ENCODE data around the gene TMEM9B. TPM values are rescaled to one million over a fixed set of nuclear protein-coding genes. Genes with fewer than 3 reads are reported as not detected.

Gene TMEM9B
- total and polyA plus RNA-seq, 7 experiments from 2014 or later = 16.2 to 83.0 (median 30.8) TPM

- Histone ChIP-seq H3K9me3 (ENCODE audit: control insufficient read depth in 2 of 3, low read length in 3 of 3) (no peaks in the 10 kb centered on the region), H3K27me3 (ENCODE audit: control insufficient read depth in 2 of 2, insufficient read depth in 2 of 2, low read length in 2 of 2) (no peaks in the 10 kb centered on the region), H3K27ac (ENCODE audit: low read depth, low read length) (peak overlapping the region; percentile 63), H3K4me1 (ENCODE audit: control insufficient read depth in 2 of 2, insufficient read depth in 2 of 2, low read length in 2 of 2) (peaks cover 0 to 4% of the 10 kb centered on the region in 2 donors), H3K4me3 (ENCODE audit: low read length) (no peak overlapping the region), H3K36me3 (ENCODE audit: control insufficient read depth in 2 of 3, insufficient read depth in 3 of 3, low read length in 3 of 3) (peaks cover 0 to 15% (median 0%) of the 10 kb centered on the region in 3 experiments)
- ATAC-seq (no peak), DNase-seq (no peak)
- Mint-ChIP-seq H3K27ac (peak overlapping the region; percentile 64 to 96 (median 92)), H3K4me3 (peak overlapping the region; percentile 67 to 85 (median 81)), H3K4me1 (peaks cover 21 to 37% (median 34%) of the 10 kb centered on the region in 7 donors), H3K27me3 (peaks cover 0 to 7% (median 0%) of the 10 kb centered on the region in 5 donors), H3K9me3 (no peaks in the 10 kb centered on the region), H3K36me3 (peaks cover 0 to 6% (median 4%) of the 10 kb centered on the region in 5 donors)
- POLR2A ChIA-PET = interaction anchor here (0.6 to 1.8 kb wide), 4 partner anchors 44 to 232 kb away, joined by 3 to 7 read pairs (median 4); partner anchors contain the start of genes RPL27A, TMEM9B and TRIM66
- CTCF ChIA-PET = interaction anchor here (1.0 to 4.5 kb wide), 6 partner anchors 36 to 592 kb away, joined by 3 to 31 read pairs (median 6); partner anchors contain the start of gene TMEM9B
- intact Hi-C loops (cut with micrococcal nuclease) = loop anchor here (1.0 to 10.0 kb wide), 12 partner anchors 42 to 698 kb away; partner anchors contain the start of genes NRIP3 (in 2 of the 2), IPO7 (in 1 of the 2), TMEM9B (in 1 of the 2) and ZNF143 (in 1 of the 2)
Observed at GRCh38 chr11:8914661-8915018, 49.6 kb downstream of the TMEM9B start.

GRCh38 chr11:8913961-8914660 is 50.1 kb downstream of the TMEM9B start:
- Histone ChIP-seq H3K36me3 (ENCODE audit: control insufficient read depth in 2 of 3, insufficient read depth in 3 of 3, low read length in 3 of 3) (peaks cover 0 to 13% (median 0%) of the 10 kb centered on the region in 3 experiments), H3K4me3 (ENCODE audit: low read length) (peak overlapping the region; percentile 5), H3K4me1 (ENCODE audit: control insufficient read depth in 2 of 2, insufficient read depth in 2 of 2, low read length in 2 of 2) (peaks cover 0 to 4% of the 10 kb centered on the region in 2 donors), H3K9me3 (ENCODE audit: control insufficient read depth in 2 of 3, low read length in 3 of 3) (no peaks in the 10 kb centered on the region), H3K27me3 (ENCODE audit: control insufficient read depth in 2 of 2, insufficient read depth in 2 of 2, low read length in 2 of 2) (no peaks in the 10 kb centered on the region), H3K27ac (ENCODE audit: low read depth, low read length) (peak overlapping the region; percentile 63)
- H3K36me3 Mint-ChIP-seq = peaks cover 0 to 5% (median 4%) of the 10 kb centered on the region in 5 donors
- DNase-seq (peak in 8 of 9 donors; percentile 32 to 54 (median 47)), ATAC-seq (peak; percentile 68)
- H3K27me3 Mint-ChIP-seq = peaks cover 0 to 11% (median 0%) of the 10 kb centered on the region in 5 donors
- intact Hi-C loops (cut with micrococcal nuclease) = loop anchor here (1.0 to 10.0 kb wide), 12 partner anchors 42 to 698 kb away; partner anchors contain the start of genes NRIP3 (in 2 of the 2), IPO7 (in 1 of the 2), TMEM9B (in 1 of the 2) and ZNF143 (in 1 of the 2)
- ChIA-PET CTCF (interaction anchor here (0.6 to 4.5 kb wide), 11 partner anchors 8 to 1501 kb away, joined by 3 to 31 read pairs (median 3); no protein-coding TSS in a partner anchor), POLR2A (interaction anchor here (1.1 to 1.8 kb wide), 3 partner anchors 50 to 231 kb away, joined by 3 to 7 read pairs (median 5); partner anchors contain the start of genes RPL27A, TMEM9B and TRIM66)
- peak overlapping the region; percentile 67 to 85 (median 81) for H3K4me3 Mint-ChIP-seq
- H3K4me1 Mint-ChIP-seq = peaks cover 22 to 40% (median 38%) of the 10 kb centered on the region in 7 donors
- H3K27ac Mint-ChIP-seq = peak overlapping the region; percentile 64 to 96 (median 92)
- no peaks in the 10 kb centered on the region for H3K9me3 Mint-ChIP-seq

- H3K27me3 ChIP-seq (ENCODE audit: control insufficient read depth in 2 of 2, insufficient read depth in 2 of 2, low read length in 2 of 2) = no peaks in the 10 kb centered on the region
- H3K36me3 Mint-ChIP-seq = no peaks in the 10 kb centered on the region
- H3K27ac Mint-ChIP-seq = peak within 1 kb of the TSS; percentile 58 to 91 (median 78)
- peaks cover 0 to 4% of the 10 kb centered on the region in 2 donors for H3K4me1 ChIP-seq (ENCODE audit: control insufficient read depth in 2 of 2, insufficient read depth in 2 of 2, low read length in 2 of 2)
- peaks cover 0 to 24% (median 0%) of the 10 kb centered on the region in 5 donors for H3K27me3 Mint-ChIP-seq
- ATAC-seq = peak; percentile 75
- peak within 1 kb of the TSS; percentile 86 to 95 (median 92) for H3K4me3 Mint-ChIP-seq
- peaks cover 26 to 51% (median 41%) of the 10 kb centered on the region in 7 donors for H3K4me1 Mint-ChIP-seq
- DNase-seq = peak; percentile 48 to 87 (median 61)
- ChIA-PET CTCF (interaction anchor here (1.4 to 4.5 kb wide), 2 partner anchors 49 to 226 kb away, joined by 4 to 31 read pairs; no protein-coding TSS in a partner anchor), POLR2A (interaction anchor here (0.9 to 2.5 kb wide), 5 partner anchors 48 to 743 kb away, joined by 3 to 9 read pairs (median 5); partner anchors contain the start of genes RPL27A, TMEM9B and TRIM66)
- H3K36me3 ChIP-seq (ENCODE audit: control insufficient read depth in 2 of 3, insufficient read depth in 3 of 3, low read length in 3 of 3) = peaks cover 0 to 6% (median 0%) of the 10 kb centered on the region in 3 experiments
- H3K27ac ChIP-seq (ENCODE audit: low read depth, low read length) = peak within 1 kb of the TSS; percentile 71
- intact Hi-C loops (cut with micrococcal nuclease) = loop anchor here (1.0 to 10.0 kb wide), 11 partner anchors 39 to 701 kb away; partner anchors contain the start of genes NRIP3 (in 2 of the 2), RPL27A (in 2 of the 2), TRIM66 (in 2 of the 2) and IPO7 (in 1 of the 2)
- H3K4me3 ChIP-seq (ENCODE audit: low read length) = peak within 1 kb of the TSS; percentile 79
- H3K9me3 Mint-ChIP-seq = no peaks in the 10 kb centered on the region
- no peaks in the 10 kb centered on the region for H3K9me3 ChIP-seq (ENCODE audit: control insufficient read depth in 2 of 3, low read length in 3 of 3)
Observed at GRCh38 chr11:8911029-8911823, 53.0 kb downstream of the TMEM9B start, which contains the start of gene AKIP1. TSS of gene AKIP1 (plus strand) at chr11:8911189. CDS start at chr11:8911450, 261 bp downstream.

- Histone ChIP-seq H3K9me3 (ENCODE audit: control insufficient read depth in 2 of 3, low read length in 3 of 3) (no peaks in the 10 kb centered on the region), H3K4me3 (ENCODE audit: low read length) (peak overlapping the region; percentile 53), H3K4me1 (ENCODE audit: control insufficient read depth in 2 of 2, insufficient read depth in 2 of 2, low read length in 2 of 2) (peaks cover 0 to 4% of the 10 kb centered on the region in 2 donors), H3K36me3 (ENCODE audit: control insufficient read depth in 2 of 3, insufficient read depth in 3 of 3, low read length in 3 of 3) (peaks cover 0 to 6% (median 0%) of the 10 kb centered on the region in 3 experiments), H3K27ac (ENCODE audit: low read depth, low read length) (peak overlapping the region; percentile 71), H3K27me3 (ENCODE audit: control insufficient read depth in 2 of 2, insufficient read depth in 2 of 2, low read length in 2 of 2) (no peaks in the 10 kb centered on the region)
- peaks cover 0 to 26% (median 0%) of the 10 kb centered on the region in 5 donors for H3K27me3 Mint-ChIP-seq
- H3K4me1 Mint-ChIP-seq = peaks cover 26 to 51% (median 41%) of the 10 kb centered on the region in 7 donors
- CTCF ChIA-PET = no interaction called here
- H3K36me3 Mint-ChIP-seq = no peaks in the 10 kb centered on the region
- POLR2A ChIA-PET = interaction anchor here (0.9 to 2.5 kb wide), 3 partner anchors 49 to 742 kb away, joined by 3 to 9 read pairs (median 3); partner anchors contain the start of gene TMEM9B
- peak in 3 of 9 donors; percentile 15 to 20 (median 16) for DNase-seq
- peak overlapping the region; percentile 86 to 95 (median 92) for H3K4me3 Mint-ChIP-seq
- peak; percentile 11 for ATAC-seq
- intact Hi-C loops (cut with micrococcal nuclease) = loop anchor here (1.0 to 10.0 kb wide), 11 partner anchors 38 to 702 kb away; partner anchors contain the start of genes NRIP3 (in 2 of the 2), RPL27A (in 2 of the 2), TRIM66 (in 2 of the 2) and IPO7 (in 1 of the 2)
- H3K9me3 Mint-ChIP-seq = no peaks in the 10 kb centered on the region
- peak overlapping the region in 6 of 9 donors; percentile 58 to 86 (median 72) for H3K27ac Mint-ChIP-seq
Observed at GRCh38 chr11:8910649-8911026, 53.6 kb downstream of the TMEM9B start.

- Mint-ChIP-seq H3K36me3 (no peaks in the 10 kb centered on the region), H3K4me3 (no peak overlapping the region), H3K9me3 (peaks cover 0 to 1% (median 0%) of the 10 kb centered on the region in 11 donors), H3K4me1 (peaks cover 12 to 32% (median 24%) of the 10 kb centered on the region in 7 donors), H3K27me3 (peaks cover 0 to 40% (median 0%) of the 10 kb centered on the region in 5 donors), H3K27ac (no peak overlapping the region)
- ChIA-PET POLR2A (no interaction called here), CTCF (interaction anchor here (0.8 kb wide), 1 partner anchor 51 kb away, joined by 3 read pairs; no protein-coding TSS in a partner anchor)
- Histone ChIP-seq H3K27me3 (ENCODE audit: control insufficient read depth in 2 of 2, insufficient read depth in 2 of 2, low read length in 2 of 2) (no peaks in the 10 kb centered on the region), H3K9me3 (ENCODE audit: control insufficient read depth in 2 of 3, low read length in 3 of 3) (no peaks in the 10 kb centered on the region), H3K4me3 (ENCODE audit: low read length) (no peak overlapping the region), H3K36me3 (ENCODE audit: control insufficient read depth in 2 of 3, insufficient read depth in 3 of 3, low read length in 3 of 3) (peaks cover 0 to 6% (median 0%) of the 10 kb centered on the region in 3 experiments), H3K4me1 (ENCODE audit: control insufficient read depth in 2 of 2, insufficient read depth in 2 of 2, low read length in 2 of 2) (no peaks in the 10 kb centered on the region), H3K27ac (ENCODE audit: low read depth, low read length) (no peak overlapping the region)
- intact Hi-C loops (cut with micrococcal nuclease) = loop anchor here in 1 of 2 donors (10.0 kb wide), 1 partner anchor 63 kb away; no protein-coding TSS in a partner anchor
- no peak for ATAC-seq
- no peak for DNase-seq
Observed at GRCh38 chr11:8908099-8908498, 56.1 kb downstream of the TMEM9B start.

Data from naive thymus-derived CD4-positive, alpha-beta T cell (primary cell).